ENCODE data around the gene FGFBP3. TPM values are rescaled to one million over a fixed set of nuclear protein-coding genes. Genes with fewer than 3 reads are reported as not detected.

FGFBP3 gene
- total RNA-seq, 2 experiments from 2014 or later: 2.9 to 3.0 TPM

DNA sequence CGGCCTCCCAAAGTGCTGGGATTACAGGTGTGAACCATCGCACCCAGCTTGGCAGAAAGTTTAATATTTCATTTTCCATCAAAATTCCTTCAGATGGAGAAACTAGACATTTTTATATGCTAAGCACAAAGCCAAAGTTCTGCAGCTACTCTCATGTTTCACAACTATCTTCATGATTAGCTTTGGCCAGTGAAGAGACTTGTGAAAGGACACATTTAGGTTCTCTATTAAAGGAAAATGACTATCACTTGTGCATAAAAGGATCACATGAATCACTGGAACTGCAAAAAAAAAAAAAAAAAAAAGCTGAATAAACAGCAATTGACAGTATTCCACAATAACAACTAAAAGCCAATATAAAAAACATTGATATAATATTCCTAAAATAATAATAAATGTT is 16.2 kb downstream of the FGFBP3 start:
- no peak for DNase-seq
- no peak overlapping the region for H3K27ac Mint-ChIP-seq
- peaks cover 16% of the 10 kb centered on the region for H3K27me3 Mint-ChIP-seq
- POLR2A ChIA-PET: no interaction called here
- H3K9me3 Mint-ChIP-seq: no peaks in the 10 kb centered on the region
- H3K4me1 Mint-ChIP-seq: peaks cover 2% of the 10 kb centered on the region
- H3K4me3 Mint-ChIP-seq: no peak overlapping the region
- no peaks in the 10 kb centered on the region for H3K36me3 Mint-ChIP-seq
- ATAC-seq (ENCODE audit: low read depth): no peak

DNA sequence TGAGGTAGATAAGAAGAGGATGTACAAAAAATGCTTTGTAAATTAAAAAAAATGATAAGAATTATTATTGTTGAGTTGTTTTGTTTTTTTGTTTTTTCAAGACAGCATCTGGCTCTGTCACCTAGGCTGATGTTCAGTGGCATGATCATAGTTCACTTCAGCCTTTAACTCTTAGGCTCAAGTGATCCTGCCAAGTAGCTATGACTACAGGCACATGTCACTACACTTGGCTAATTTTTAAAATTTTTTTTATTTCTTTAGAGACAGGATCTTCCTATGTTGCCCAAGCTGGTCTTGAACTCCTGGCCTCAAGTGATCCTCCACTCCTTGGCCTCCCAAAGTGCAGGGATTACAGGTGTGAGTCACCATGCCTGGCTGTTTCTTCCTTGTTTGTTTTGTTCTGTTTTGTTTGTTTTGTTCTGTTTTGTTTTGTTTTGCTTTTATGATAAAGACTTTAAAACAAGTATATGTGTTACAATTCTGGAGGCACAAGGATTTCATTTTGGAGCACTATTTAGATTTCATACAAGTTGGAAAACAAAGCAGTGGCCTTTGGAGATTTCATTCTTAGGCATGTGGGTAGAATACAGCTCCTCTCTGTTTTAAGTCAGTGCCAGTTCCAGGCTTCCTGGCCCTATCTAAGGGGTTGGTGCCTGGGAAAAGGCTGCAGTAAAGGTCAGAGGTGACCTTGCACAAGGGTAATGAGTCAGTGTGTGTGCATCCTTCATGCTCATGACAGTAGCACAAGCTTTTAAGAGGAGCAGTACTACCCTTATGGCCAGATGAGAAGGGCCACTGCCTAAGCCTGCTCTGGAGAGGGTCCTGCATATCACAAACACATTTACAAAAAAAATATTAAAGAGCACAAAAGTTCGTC is 17.9 kb downstream of the FGFBP3 start:
- POLR2A ChIA-PET: interaction anchor here (0.6 kb wide), 1 partner anchor 14 kb away, joined by 6 read pairs; no protein-coding TSS in a partner anchor
- no peaks in the 10 kb centered on the region for H3K9me3 Mint-ChIP-seq
- peaks cover 26% of the 10 kb centered on the region for H3K27me3 Mint-ChIP-seq
- no peak overlapping the region for H3K4me3 Mint-ChIP-seq
- no peaks in the 10 kb centered on the region for H3K36me3 Mint-ChIP-seq
- H3K27ac Mint-ChIP-seq: no peak overlapping the region
- peaks cover 8% of the 10 kb centered on the region for H3K4me1 Mint-ChIP-seq
- ATAC-seq (ENCODE audit: low read depth): no peak
- DNase-seq: no peak

- no peak overlapping the region for H3K27ac Mint-ChIP-seq
- H3K4me3 Mint-ChIP-seq: peak overlapping the region; percentile 87
- DNase-seq: peak; percentile 40
- H3K36me3 Mint-ChIP-seq: no peaks in the 10 kb centered on the region
- peaks cover 39% of the 10 kb centered on the region for H3K27me3 Mint-ChIP-seq
- peaks cover 8% of the 10 kb centered on the region for H3K4me1 Mint-ChIP-seq
- peak; percentile 77 for ATAC-seq (ENCODE audit: low read depth)
- H3K9me3 Mint-ChIP-seq: no peaks in the 10 kb centered on the region
- POLR2A ChIA-PET: interaction anchor here (0.6 to 1.6 kb wide), 3 partner anchors 21 to 324 kb away, joined by 3 to 5 read pairs (median 4); partner anchors contain the start of gene TNKS2
Measured at GRCh38 chr10:91887272-91888076, 21.8 kb downstream of the FGFBP3 start.

DNA sequence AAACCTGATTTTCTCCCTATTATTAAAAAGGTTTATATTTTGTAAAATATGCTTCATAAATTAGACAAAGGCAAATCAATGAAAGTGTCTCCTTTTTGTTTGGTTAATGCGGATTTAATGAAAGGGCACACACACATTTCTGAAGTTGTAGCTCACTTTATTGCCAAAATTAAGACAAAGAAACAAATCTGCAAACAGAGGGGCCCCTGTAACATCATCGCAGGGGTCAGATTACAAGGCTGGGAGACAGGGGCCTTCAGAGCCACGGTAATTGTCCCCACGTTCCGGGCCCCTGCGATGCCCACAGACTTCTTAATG is 22.4 kb downstream of the FGFBP3 start:
- Mint-ChIP-seq H3K27ac (no peak overlapping the region), H3K9me3 (no peaks in the 10 kb centered on the region), H3K4me3 (peak overlapping the region; percentile 87), H3K27me3 (peaks cover 39% of the 10 kb centered on the region), H3K36me3 (no peaks in the 10 kb centered on the region), H3K4me1 (peaks cover 8% of the 10 kb centered on the region)
- no peak for DNase-seq
- no peak for ATAC-seq (ENCODE audit: low read depth)
- POLR2A ChIA-PET: interaction anchor here (0.6 to 1.6 kb wide), 3 partner anchors 21 to 324 kb away, joined by 3 to 5 read pairs (median 4); partner anchors contain the start of gene TNKS2

DNA sequence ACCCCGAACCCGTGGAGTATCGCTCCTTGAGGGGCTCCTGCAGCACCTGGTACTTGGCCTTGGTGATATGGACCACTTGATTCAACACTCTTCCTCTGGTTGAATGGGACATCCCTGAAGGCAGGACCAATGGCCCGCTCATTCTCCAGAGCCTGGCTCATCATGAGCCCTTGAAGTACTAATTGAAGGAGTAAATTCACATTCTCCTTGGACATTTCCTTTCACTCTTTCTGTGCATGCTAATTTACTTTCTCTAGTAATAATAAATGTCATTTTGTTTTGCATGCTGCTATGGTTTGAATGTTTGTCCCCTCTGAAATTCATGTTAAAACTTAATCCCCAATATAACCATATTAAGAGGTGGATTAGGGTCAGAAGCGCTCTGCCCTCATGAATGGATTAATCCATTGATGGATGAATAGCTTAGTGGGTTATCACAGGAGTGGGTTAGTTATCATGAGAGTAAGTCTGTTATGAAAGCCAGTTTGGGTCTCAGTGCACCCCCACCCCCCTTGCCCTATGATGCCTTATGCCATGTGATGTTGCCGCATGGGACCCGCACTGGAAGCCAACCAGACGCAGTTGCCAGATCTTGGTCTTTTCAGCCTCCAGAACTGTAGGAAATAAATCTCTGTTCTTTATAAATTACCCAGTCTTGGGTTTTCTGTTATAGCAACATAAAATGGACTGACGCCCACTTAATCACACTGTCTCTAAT is 23.8 kb downstream of the FGFBP3 start:
- no peaks in the 10 kb centered on the region for H3K9me3 Mint-ChIP-seq
- no peak overlapping the region for H3K4me3 Mint-ChIP-seq
- DNase-seq (no peak), ATAC-seq (ENCODE audit: low read depth) (no peak)
- POLR2A ChIA-PET: no interaction called here
- H3K36me3 Mint-ChIP-seq: no peaks in the 10 kb centered on the region
- peaks cover 8% of the 10 kb centered on the region for H3K4me1 Mint-ChIP-seq
- peaks cover 36% of the 10 kb centered on the region for H3K27me3 Mint-ChIP-seq
- H3K27ac Mint-ChIP-seq: no peak overlapping the region

DNA sequence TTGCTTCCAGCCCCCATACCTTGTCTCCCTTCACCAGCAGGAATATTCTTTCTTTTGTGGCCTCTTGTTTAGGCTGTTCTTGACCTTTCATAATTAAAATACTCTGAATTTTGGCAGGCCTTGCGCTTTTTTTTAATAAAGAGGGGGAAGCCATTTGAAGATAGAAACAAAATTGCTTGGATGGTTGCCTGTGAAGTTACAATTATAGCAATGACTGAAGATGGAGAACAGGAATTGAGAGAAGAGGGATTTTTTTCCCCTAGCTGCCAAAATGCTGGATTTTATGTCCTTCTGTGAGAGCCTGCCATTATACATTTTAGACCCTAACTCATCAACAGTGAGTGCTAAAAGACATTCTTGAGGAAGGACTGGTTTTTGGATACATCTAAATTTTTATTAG is 24.8 kb downstream of the FGFBP3 start:
- Mint-ChIP-seq H3K27ac (no peak overlapping the region), H3K4me3 (no peak overlapping the region), H3K27me3 (peaks cover 30% of the 10 kb centered on the region), H3K4me1 (peaks cover 8% of the 10 kb centered on the region), H3K36me3 (no peaks in the 10 kb centered on the region), H3K9me3 (no peaks in the 10 kb centered on the region)
- no peak for ATAC-seq (ENCODE audit: low read depth)
- POLR2A ChIA-PET: no interaction called here
- DNase-seq: no peak

DNA sequence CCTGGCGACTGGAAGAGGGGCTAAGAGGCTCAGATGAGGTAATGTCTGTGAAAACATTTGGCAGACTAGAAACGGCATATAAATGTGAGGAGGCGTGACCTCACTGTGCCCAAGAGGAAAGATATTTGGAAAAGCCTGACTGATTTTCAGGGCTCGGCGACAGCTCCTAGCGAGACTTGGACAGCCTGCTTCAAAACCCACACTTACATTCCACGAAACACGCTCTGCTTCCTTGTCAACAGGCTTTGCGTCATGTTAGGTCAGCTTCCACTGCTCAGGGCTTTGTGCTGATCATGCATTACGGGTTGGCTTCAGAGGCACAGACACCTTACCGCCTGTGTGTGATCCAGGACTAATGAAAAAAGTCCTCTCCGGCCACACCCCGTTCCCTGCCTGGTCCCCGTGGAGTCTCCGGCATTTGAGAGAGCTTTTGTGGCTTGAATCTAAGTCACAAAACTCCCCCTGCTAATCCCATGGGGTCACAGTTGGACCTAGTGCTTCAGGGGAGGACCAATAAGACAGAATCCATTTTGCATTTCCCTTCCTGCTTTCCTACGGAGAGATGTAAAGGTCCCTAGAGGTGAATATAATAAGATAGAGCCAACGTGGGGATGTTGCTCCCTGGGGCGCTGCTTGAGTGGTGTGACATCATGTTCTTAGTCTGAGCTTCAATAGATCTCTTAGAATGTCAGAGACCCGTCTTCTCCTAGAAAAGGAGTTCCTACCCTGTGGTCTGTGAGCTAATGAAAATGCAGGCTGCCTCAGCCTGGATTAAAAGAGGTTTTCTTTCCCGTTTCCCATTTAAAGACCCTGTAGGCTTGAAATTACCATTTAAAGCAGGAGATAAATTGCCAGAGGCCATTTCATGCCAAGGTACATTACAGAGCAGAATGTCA is 25.5 kb downstream of the FGFBP3 start:
- no peak overlapping the region for H3K27ac Mint-ChIP-seq
- peaks cover 7% of the 10 kb centered on the region for H3K4me1 Mint-ChIP-seq
- POLR2A ChIA-PET: no interaction called here
- peaks cover 31% of the 10 kb centered on the region for H3K27me3 Mint-ChIP-seq
- no peaks in the 10 kb centered on the region for H3K9me3 Mint-ChIP-seq
- H3K36me3 Mint-ChIP-seq: no peaks in the 10 kb centered on the region
- DNase-seq: no peak
- ATAC-seq (ENCODE audit: low read depth): no peak
- H3K4me3 Mint-ChIP-seq: no peak overlapping the region

DNA sequence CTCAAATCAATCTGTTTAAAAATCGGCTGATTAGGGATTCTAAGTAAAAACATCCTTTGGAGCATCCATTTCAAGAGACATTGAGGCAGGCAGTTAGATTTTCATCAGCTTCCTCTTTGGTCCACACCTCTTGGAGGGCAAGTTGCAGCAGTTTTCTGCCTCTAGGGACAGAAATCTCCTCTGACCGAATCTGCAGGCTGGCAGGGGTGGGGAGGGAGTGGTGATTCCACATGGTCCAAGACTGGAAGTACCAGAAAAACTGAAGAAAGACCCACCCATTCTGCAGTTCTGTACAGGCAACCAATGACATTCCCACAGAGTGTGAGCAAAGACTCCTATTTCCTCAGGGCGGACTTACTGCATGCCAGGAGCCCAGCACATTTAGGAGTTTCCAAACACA is 29.0 kb downstream of the FGFBP3 start:
- POLR2A ChIA-PET: no interaction called here
- ATAC-seq (ENCODE audit: low read depth): no peak
- no peaks in the 10 kb centered on the region for H3K4me1 Mint-ChIP-seq
- no peak overlapping the region for H3K27ac Mint-ChIP-seq
- peaks cover 12% of the 10 kb centered on the region for H3K27me3 Mint-ChIP-seq
- H3K36me3 Mint-ChIP-seq: no peaks in the 10 kb centered on the region
- DNase-seq: no peak
- no peaks in the 10 kb centered on the region for H3K9me3 Mint-ChIP-seq
- H3K4me3 Mint-ChIP-seq: no peak overlapping the region

- no peak for DNase-seq
- POLR2A ChIA-PET: interaction anchor here (0.6 kb wide), 1 partner anchor 94 kb away, joined by 4 read pairs; no protein-coding TSS in a partner anchor
- H3K36me3 Mint-ChIP-seq: no peaks in the 10 kb centered on the region
- no peak overlapping the region for H3K27ac Mint-ChIP-seq
- H3K9me3 Mint-ChIP-seq: no peaks in the 10 kb centered on the region
- H3K4me1 Mint-ChIP-seq: no peaks in the 10 kb centered on the region
- peaks cover 7% of the 10 kb centered on the region for H3K27me3 Mint-ChIP-seq
- ATAC-seq (ENCODE audit: low read depth): no peak
- no peak overlapping the region for H3K4me3 Mint-ChIP-seq
Measured at GRCh38 chr10:91879515-91880170, 29.6 kb downstream of the FGFBP3 start.

- DNase-seq: no peak
- POLR2A ChIA-PET: no interaction called here
- Mint-ChIP-seq H3K9me3 (no peaks in the 10 kb centered on the region), H3K4me3 (no peak overlapping the region), H3K27ac (no peak overlapping the region), H3K36me3 (no peaks in the 10 kb centered on the region), H3K27me3 (peaks cover 7% of the 10 kb centered on the region), H3K4me1 (no peaks in the 10 kb centered on the region)
- ATAC-seq (ENCODE audit: low read depth): no peak
Measured at GRCh38 chr10:91875779-91876178, 33.5 kb downstream of the FGFBP3 start.

DNA sequence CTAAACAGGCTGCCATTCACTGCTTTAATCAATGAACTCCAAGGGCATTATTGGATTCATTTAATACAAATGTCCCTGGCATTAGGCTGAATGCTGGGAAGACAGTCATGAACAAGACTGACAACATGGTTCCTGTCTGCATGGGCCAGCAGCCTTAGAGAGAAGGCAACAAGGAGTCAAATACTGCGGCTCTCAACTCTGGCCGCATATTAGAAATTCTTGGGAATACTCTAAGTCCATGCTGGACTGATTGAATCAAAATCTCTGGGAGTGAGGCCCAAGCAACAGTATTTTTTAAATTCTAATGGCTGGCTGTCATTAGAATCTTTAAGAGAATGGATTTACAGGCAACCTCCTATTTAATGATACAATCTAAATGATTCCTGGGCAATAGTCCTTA is 34.1 kb downstream of the FGFBP3 start:
- POLR2A ChIA-PET: no interaction called here
- no peak for ATAC-seq (ENCODE audit: low read depth)
- DNase-seq: no peak
- Mint-ChIP-seq H3K4me1 (no peaks in the 10 kb centered on the region), H3K27me3 (peaks cover 7% of the 10 kb centered on the region), H3K4me3 (no peak overlapping the region), H3K36me3 (no peaks in the 10 kb centered on the region), H3K27ac (no peak overlapping the region), H3K9me3 (no peaks in the 10 kb centered on the region)

DNA sequence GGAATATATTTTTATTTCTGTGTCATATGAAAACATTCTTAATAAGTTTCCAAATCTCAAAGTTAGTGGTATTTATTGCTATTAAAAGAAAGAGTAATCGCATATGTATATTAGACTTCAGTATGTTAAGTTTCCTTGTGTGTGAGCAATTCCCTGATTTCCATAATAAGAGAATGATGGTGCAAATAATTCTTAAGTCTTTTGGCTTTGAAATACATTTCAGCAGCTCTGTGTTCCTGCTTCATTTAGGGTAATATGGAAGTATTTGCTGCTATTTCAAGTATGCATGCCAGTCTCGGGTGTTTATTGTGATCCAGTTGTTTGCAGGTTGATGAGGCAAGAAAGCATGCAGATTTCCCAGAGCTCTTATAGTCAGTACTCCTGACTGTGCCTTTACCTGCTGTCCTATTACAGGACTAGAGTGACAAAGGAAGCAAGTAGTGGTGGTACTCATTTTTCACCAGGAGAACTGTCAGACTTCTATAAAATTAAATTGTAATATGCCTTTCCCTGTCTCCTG is 43.7 kb downstream of the FGFBP3 start:
- DNase-seq: no peak
- Mint-ChIP-seq H3K9me3 (no peaks in the 10 kb centered on the region), H3K4me3 (no peak overlapping the region), H3K36me3 (peaks cover 12% of the 10 kb centered on the region), H3K4me1 (no peaks in the 10 kb centered on the region), H3K27ac (no peak overlapping the region), H3K27me3 (no peaks in the 10 kb centered on the region)
- POLR2A ChIA-PET: no interaction called here
- no peak for ATAC-seq (ENCODE audit: low read depth)
